AG04450 (cell line): Measurements from ENCODE around the gene GALNT5. TPM values are rescaled to one million over a fixed set of nuclear protein-coding genes. Genes with fewer than 3 reads are reported as not detected.

Source experiments
- CTCF ChIA-PET: fragments of 300-600, 350-600 bp; formaldehyde crosslinking; extraction: SDS; loops from one replicate; lab custom pipeline; 2022; ENCODE audit warnings: antibody characterized with exemption, inconsistent platforms; lab: Charles Lee
- POLR2A ChIA-PET: fragments of 350-600 bp; formaldehyde crosslinking; extraction: SDS; loops from one replicate; lab custom pipeline; 2021; ENCODE audit warnings: antibody characterized with exemption, inconsistent platforms; lab: Yijun Ruan, JAX
- DNase-seq: peaks from one replicate; pipeline ENCODE4 v3.0.0-alpha.2; 2011; ENCODE audit warnings: low read depth, low spot score
- H3K27ac ChIP-seq: one replicate; pipeline ENCODE4 v1.5.1; 2012; ENCODE audit warnings: low read depth, low read length, control low read depth
- H3K27me3 ChIP-seq: one replicate; pipeline ENCODE4 v1.6.0; 2012; ENCODE audit warnings: low read length; ENCODE audit not compliant: control insufficient read depth, insufficient read depth
- H3K4me3 ChIP-seq: 2 replicates; pipeline ENCODE4 v1.5.1; 2011; ENCODE audit warnings: mild to moderate bottlenecking, low read depth, low read length, control low read depth
- H3K9me3 ChIP-seq: 2 replicates; pipeline ENCODE4 v1.5.1; 2012; ENCODE audit warnings: low read length; ENCODE audit not compliant: control insufficient read depth, insufficient read depth
- CTCF ChIP-seq: IDR thresholded peaks from 2 replicates; pipeline ENCODE4 v1.5.1; 2011; ENCODE audit warnings: low read depth, low read length, control low read depth, inconsistent platforms
- polyA plus RNA-seq: library from polyadenylated mRNA; depleted of rRNA; stranded (reverse); fragments of >200 nt; gene quantifications from 2 replicates; pipeline ENCODE4 v1.2.3, GENCODE V29; 2011

The GALNT5 gene
- polyA plus RNA-seq, 1 experiment, result 55.0 TPM

GRCh38 chr2:157320409-157320808 is 62.9 kb downstream of the GALNT5 start:
- Histone ChIP-seq H3K27ac (no peak overlapping the region), H3K27me3 (no peaks in the 10 kb centered on the region), H3K9me3 (no peaks in the 10 kb centered on the region), H3K4me3 (no peak overlapping the region)
- ChIA-PET POLR2A (interaction anchor here (0.7 kb wide), 1 partner anchor 63 kb away, joined by 3 read pairs; the partner anchor contains the start of gene GALNT5), CTCF (interaction anchor here (0.7 to 4.1 kb wide), 3 partner anchors 16 to 21 kb away, joined by 3 to 35 read pairs (median 7); no protein-coding TSS in a partner anchor)
- no peak for TF ChIP-seq CTCF
- no peak for DNase-seq

- TF ChIP-seq CTCF, result no peak
- POLR2A ChIA-PET, result no interaction called here
- H3K27me3 ChIP-seq, result no peaks in the 10 kb centered on the region
- CTCF ChIA-PET, result interaction anchor here (0.7 to 4.1 kb wide), 3 partner anchors 15 to 22 kb away, joined by 3 to 35 read pairs (median 7); no protein-coding TSS in a partner anchor
- no peak for DNase-seq
- H3K27ac ChIP-seq, result no peak overlapping the region
- no peaks in the 10 kb centered on the region for H3K9me3 ChIP-seq
- no peak overlapping the region for H3K4me3 ChIP-seq
These were observed 64.0 kb downstream of the GALNT5 start for GRCh38 chr2:157321466-157321865.

- Histone ChIP-seq H3K4me3 (no peak overlapping the region), H3K27me3 (no peaks in the 10 kb centered on the region), H3K9me3 (no peaks in the 10 kb centered on the region), H3K27ac (no peak overlapping the region)
- CTCF ChIA-PET, result interaction anchor here (6.4 kb wide), 2 partner anchors 14 to 18 kb away, joined by 166 to 193 read pairs; no protein-coding TSS in a partner anchor
- POLR2A ChIA-PET, result interaction anchor here (0.5 kb wide), 1 partner anchor 89 kb away, joined by 5 read pairs; no protein-coding TSS in a partner anchor
- DNase-seq, result no peak
- no peak for TF ChIP-seq CTCF
These were observed 64.9 kb downstream of the GALNT5 start for GRCh38 chr2:157322432-157322831.

- DNase-seq, result no peak
- Histone ChIP-seq H3K9me3 (no peaks in the 10 kb centered on the region), H3K4me3 (no peak overlapping the region), H3K27me3 (no peaks in the 10 kb centered on the region), H3K27ac (no peak overlapping the region)
- CTCF ChIA-PET, result interaction anchor here (6.4 kb wide), 2 partner anchors 13 to 20 kb away, joined by 166 to 193 read pairs; no protein-coding TSS in a partner anchor
- TF ChIP-seq CTCF, result no peak
- POLR2A ChIA-PET, result no interaction called here
These were observed 66.9 kb downstream of the GALNT5 start for GRCh38 chr2:157324331-157324843.

- CTCF ChIA-PET, result interaction anchor here (0.8 to 6.4 kb wide), 11 partner anchors 8 to 1953 kb away, joined by 3 to 193 read pairs (median 4); no protein-coding TSS in a partner anchor
- H3K27ac ChIP-seq, result no peak within 1 kb of the TSS
- no peak for TF ChIP-seq CTCF
These were observed 68.3 kb downstream of the GALNT5 start, which contains the start of gene ERMN for GRCh38 chr2:157325786-157326185. Gene ERMN, minus strand, starts transcription at chr2:157325824. Its CDS starts 182 bp downstream, at chr2:157325642.

More at GRCh38 chr2:157325786-157326185, 68.3 kb downstream of the GALNT5 start, which contains the start of gene ERMN:
- Histone ChIP-seq H3K9me3 (no peaks in the 10 kb centered on the region), H3K4me3 (no peak within 1 kb of the TSS), H3K27me3 (no peaks in the 10 kb centered on the region)
- DNase-seq, result no peak
- POLR2A ChIA-PET, result no interaction called here
